ENCODE data around the gene MYMX. TPM values are rescaled to one million over a fixed set of nuclear protein-coding genes. Genes with fewer than 3 reads are reported as not detected.

Gene MYMX
- total RNA-seq, 1 donor from 2014 or later, result not detected

GRCh38 chr6:44185953-44186634 lies 30.6 kb upstream of the MYMX start:
- Mint-ChIP-seq H3K9me3 (ENCODE audit: unreplicated experiment) (no peaks in the 10 kb centered on the region), H3K27ac (ENCODE audit: unreplicated experiment) (no peak overlapping the region), H3K4me3 (ENCODE audit: unreplicated experiment) (no peak overlapping the region), H3K36me3 (ENCODE audit: low read depth, unreplicated experiment) (peaks cover 1% of the 10 kb centered on the region), H3K4me1 (ENCODE audit: low read depth, unreplicated experiment) (peaks cover 8% of the 10 kb centered on the region), H3K27me3 (ENCODE audit: low read depth, unreplicated experiment) (peaks cover 31% of the 10 kb centered on the region)
- no peaks in the 10 kb centered on the region for H3K4me1 ChIP-seq (ENCODE audit: insufficient read depth, low read length)
- no peaks in the 10 kb centered on the region for H3K9me3 ChIP-seq (ENCODE audit: insufficient read depth, low read depth, low read length)
- H3K4me3 ChIP-seq (ENCODE audit: insufficient read depth, low read depth, low read length), result no peak overlapping the region
- DNase-seq (ENCODE audit: low read depth), result no peak
- no peak overlapping the region for H3K4me2 ChIP-seq (ENCODE audit: low read length)
- H3K9ac ChIP-seq (ENCODE audit: low read length), result no peak overlapping the region
- no peak for TF ChIP-seq CTCF (IDR thresholded peaks at IDR 0.05; ENCODE audit: insufficient read depth, low read depth, low read length)
- peaks cover 9% of the 10 kb centered on the region for H3K27me3 ChIP-seq (ENCODE audit: insufficient read depth, low read length)
- no peaks in the 10 kb centered on the region for H3K36me3 ChIP-seq (ENCODE audit: insufficient read depth, low read length)
- no peak overlapping the region for H3K27ac ChIP-seq (ENCODE audit: low read depth, low read length)
- H3K79me2 ChIP-seq (ENCODE audit: insufficient read depth, low read length), result no peaks in the 10 kb centered on the region
- FAIRE-seq, result no peak
- peak overlapping the region; percentile 27 for H2AFZ ChIP-seq (ENCODE audit: low read depth, low read length)
- H4K20me1 ChIP-seq (ENCODE audit: insufficient read depth, low read length), result no peaks in the 10 kb centered on the region

GRCh38 chr6:44186635-44187025 lies 30.1 kb upstream of the MYMX start:
- H3K9ac ChIP-seq (ENCODE audit: low read length), result no peak overlapping the region
- H2AFZ ChIP-seq (ENCODE audit: low read depth, low read length), result no peak overlapping the region
- H3K27ac ChIP-seq (ENCODE audit: low read depth, low read length), result no peak overlapping the region
- H3K4me1 ChIP-seq (ENCODE audit: insufficient read depth, low read length), result no peaks in the 10 kb centered on the region
- H3K36me3 ChIP-seq (ENCODE audit: insufficient read depth, low read length), result no peaks in the 10 kb centered on the region
- Mint-ChIP-seq H3K36me3 (ENCODE audit: low read depth, unreplicated experiment) (peaks cover 1% of the 10 kb centered on the region), H3K4me1 (ENCODE audit: low read depth, unreplicated experiment) (peaks cover 8% of the 10 kb centered on the region), H3K4me3 (ENCODE audit: unreplicated experiment) (no peak overlapping the region), H3K9me3 (ENCODE audit: unreplicated experiment) (no peaks in the 10 kb centered on the region), H3K27me3 (ENCODE audit: low read depth, unreplicated experiment) (peaks cover 31% of the 10 kb centered on the region), H3K27ac (ENCODE audit: unreplicated experiment) (no peak overlapping the region)
- H3K79me2 ChIP-seq (ENCODE audit: insufficient read depth, low read length), result no peaks in the 10 kb centered on the region
- DNase-seq (ENCODE audit: low read depth), result no peak
- H4K20me1 ChIP-seq (ENCODE audit: insufficient read depth, low read length), result no peaks in the 10 kb centered on the region
- H3K27me3 ChIP-seq (ENCODE audit: insufficient read depth, low read length), result peaks cover 9% of the 10 kb centered on the region
- no peak overlapping the region for H3K4me3 ChIP-seq (ENCODE audit: insufficient read depth, low read depth, low read length)
- no peak for TF ChIP-seq EZH2 (IDR thresholded peaks at IDR 0.05; ENCODE audit: insufficient read depth, low read length)
- no peak for TF ChIP-seq CTCF (IDR thresholded peaks at IDR 0.05; ENCODE audit: insufficient read depth, low read depth, low read length)
- FAIRE-seq, result no peak
- no peak overlapping the region for H3K4me2 ChIP-seq (ENCODE audit: low read length)
- H3K9me3 ChIP-seq (ENCODE audit: insufficient read depth, low read depth, low read length), result no peaks in the 10 kb centered on the region

GRCh38 chr6:44188819-44189218 lies 27.9 kb upstream of the MYMX start:
- H2AFZ ChIP-seq (ENCODE audit: low read depth, low read length), result no peak overlapping the region
- no peak overlapping the region for H3K27ac Mint-ChIP-seq (ENCODE audit: unreplicated experiment)
- H3K79me2 ChIP-seq (ENCODE audit: insufficient read depth, low read length), result no peaks in the 10 kb centered on the region

More at GRCh38 chr6:44188819-44189218, 27.9 kb upstream of the MYMX start:
- H3K4me1 ChIP-seq (ENCODE audit: insufficient read depth, low read length), result no peaks in the 10 kb centered on the region
- no peak overlapping the region for H3K9ac ChIP-seq (ENCODE audit: low read length)
- no peaks in the 10 kb centered on the region for H3K9me3 ChIP-seq (ENCODE audit: insufficient read depth, low read depth, low read length)
- Mint-ChIP-seq H3K36me3 (ENCODE audit: low read depth, unreplicated experiment) (peaks cover 1% of the 10 kb centered on the region), H3K27me3 (ENCODE audit: low read depth, unreplicated experiment) (peaks cover 20% of the 10 kb centered on the region), H3K4me1 (ENCODE audit: low read depth, unreplicated experiment) (peaks cover 8% of the 10 kb centered on the region), H3K4me3 (ENCODE audit: unreplicated experiment) (no peak overlapping the region), H3K9me3 (ENCODE audit: unreplicated experiment) (no peaks in the 10 kb centered on the region)
- H4K20me1 ChIP-seq (ENCODE audit: insufficient read depth, low read length), result no peaks in the 10 kb centered on the region
- H3K4me3 ChIP-seq (ENCODE audit: insufficient read depth, low read depth, low read length), result no peak overlapping the region
- no peaks in the 10 kb centered on the region for H3K36me3 ChIP-seq (ENCODE audit: insufficient read depth, low read length)
- DNase-seq (ENCODE audit: low read depth), result no peak
- H3K27ac ChIP-seq (ENCODE audit: low read depth, low read length), result no peak overlapping the region
- TF ChIP-seq EZH2 (IDR thresholded peaks at IDR 0.05; ENCODE audit: insufficient read depth, low read length), result no peak
- no peak for TF ChIP-seq CTCF (IDR thresholded peaks at IDR 0.05; ENCODE audit: insufficient read depth, low read depth, low read length)
- no peak overlapping the region for H3K4me2 ChIP-seq (ENCODE audit: low read length)
- no peak for FAIRE-seq
- peaks cover 11% of the 10 kb centered on the region for H3K27me3 ChIP-seq (ENCODE audit: insufficient read depth, low read length)
